Adipose tissue (tissue), 3 donors: ENCODE measurements around the gene SCO1. TPM values are rescaled to one million over a fixed set of nuclear protein-coding genes. Genes with fewer than 3 reads are reported as not detected.
"Not testable (repeated sequence)": the region's sequence is repeated elsewhere in the genome, so short reads cannot be mapped to it uniquely, and the experiment has no call there.

Experiments
- H3K27ac ChIP-seq: one replicate; pipeline ENCODE4 v1.5.1; 2013; ENCODE audit warnings: low read depth, low read length
- WGBS, 3 donors: extraction: QIAGEN DNeasy Blood & Tissue Kit; methylation state at CpG; one replicate each; pipeline ENCODE4 v1.1.7; 2013; 5-methylcytosine and 5-hydroxymethylcytosine counted together
- polyA plus RNA-seq, 3 donors: library from polyadenylated mRNA; stranded (reverse); fragments of 200-250 nt; gene quantifications; one replicate each; pipeline ENCODE4 v1.2.3, GENCODE V29; 2013
- donor health status: healthy with polysubstance abuse.
- donor health status: Bipolar disorder and iron deficiency.
- donor health status: healthy.

SCO1 gene
- 10 to 100 TPM in 2 of 3 donors, 1 to 10 TPM in 1; 7.1 to 33.6 (median 15.4) TPM for polyA plus RNA-seq

DNA sequence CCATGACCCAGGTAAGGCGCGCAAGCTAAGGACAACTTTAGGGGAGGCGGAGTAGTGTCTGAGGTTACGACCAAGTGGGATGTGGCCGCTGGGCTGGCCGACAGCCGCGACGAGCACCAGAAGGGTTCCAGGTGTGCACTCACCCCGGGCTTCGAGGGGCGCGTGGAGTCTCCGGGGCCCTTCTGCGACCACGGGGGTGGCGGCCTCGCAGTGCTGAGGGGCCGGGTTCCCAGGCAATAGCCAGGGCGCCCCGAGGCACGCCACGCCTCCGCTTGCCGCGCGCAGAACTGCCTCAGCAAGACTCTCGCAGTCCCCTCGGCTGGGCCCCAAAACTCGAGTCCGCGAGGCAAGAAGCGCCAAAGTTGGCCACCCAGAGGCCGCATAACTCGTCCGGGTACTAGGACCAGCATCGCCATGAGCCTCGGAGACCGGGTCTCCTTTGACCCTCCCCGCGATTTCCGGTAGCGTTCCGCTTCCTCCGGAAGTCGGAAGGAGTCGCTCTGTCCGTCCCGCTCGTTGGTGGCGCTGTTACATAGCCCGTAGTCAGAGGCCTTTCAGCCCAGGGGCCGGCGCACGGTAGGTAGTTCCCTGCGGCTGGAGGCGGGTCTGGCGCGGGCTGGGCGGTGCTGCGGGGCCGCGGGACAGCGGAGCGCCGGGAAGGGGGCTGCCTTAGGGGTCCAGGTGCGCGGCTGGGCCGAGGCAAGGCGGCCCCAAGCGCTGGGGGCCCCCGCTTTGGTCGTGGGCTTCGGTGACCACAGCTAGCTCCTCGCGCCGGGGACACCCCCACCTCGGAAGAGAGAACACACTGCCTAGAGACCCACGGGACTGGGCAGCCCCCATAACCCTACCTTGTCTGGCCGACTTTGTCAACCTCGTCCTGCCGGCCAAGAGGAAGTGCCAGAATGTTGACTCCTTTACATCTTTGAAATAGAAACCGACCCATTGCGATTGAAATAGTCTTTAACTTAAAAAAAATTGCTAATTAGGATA, at the start of gene SCO1, which contains the start of gene ADPRM:
TSS of gene SCO1 (minus strand) at position 442 of the 990 bp plus-strand sequence. CDS start at position 416, 26 bp downstream.
TSS of gene ADPRM (plus strand) at position 503 of the 990 bp plus-strand sequence. CDS start 7,333 bp downstream, outside the sequence.
- 0 to 1% (median 1%) methylated on average over 79 to 84 of the region's 84 CpGs for WGBS, 3 donors

GRCh38 chr17:10745231-10745630, 47.9 kb upstream of the SCO1 start:
- no peak overlapping the region for H3K27ac ChIP-seq

More for the DNA sequence above, at the start of gene SCO1, which contains the start of gene ADPRM:
- peak within 1 kb of the TSS; percentile 57 for H3K27ac ChIP-seq

GRCh38 chr17:10744501-10745000, 47.2 kb upstream of the SCO1 start:
- WGBS, 3 donors, result 24 to 50% (median 48%) methylated on average over 7 of the region's 7 CpGs
- no peak overlapping the region for H3K27ac ChIP-seq

More at GRCh38 chr17:10745231-10745630, 47.9 kb upstream of the SCO1 start:
- WGBS, 3 donors, result 51 to 56% (median 51%) methylated on average over 6 of the region's 6 CpGs

GRCh38 chr17:10743316-10744009, 46.1 kb upstream of the SCO1 start:
- 63 to 75% (median 63%) methylated on average over 8 of the region's 8 CpGs for WGBS, 3 donors
- no peak overlapping the region for H3K27ac ChIP-seq

DNA sequence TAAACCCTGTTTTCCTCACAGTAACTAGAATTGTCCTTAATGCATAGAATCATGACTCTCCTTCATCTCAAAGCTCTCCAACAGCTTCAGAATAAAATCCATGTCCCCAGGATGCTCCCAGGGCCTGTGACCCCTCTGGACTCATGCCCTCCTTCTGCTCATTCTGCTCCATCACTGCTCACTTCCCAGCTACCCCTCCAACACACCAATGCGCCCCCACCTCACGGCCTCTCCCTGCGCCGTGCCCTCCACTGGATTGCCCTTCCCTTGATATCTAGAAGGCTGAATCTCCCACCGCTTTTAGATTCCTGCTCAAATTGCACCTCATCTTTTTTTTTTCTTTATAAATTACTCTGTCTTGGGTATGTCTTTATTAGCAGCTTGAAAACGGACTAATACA, 45.1 kb upstream of the SCO1 start:
- no peak overlapping the region for H3K27ac ChIP-seq
- 94 to 95% (median 94%) methylated on average over 6 of the region's 6 CpGs for WGBS, 3 donors

- WGBS, 3 donors, result 90 to 95% (median 93%) methylated on average over 10 of the region's 10 CpGs
Observed at GRCh38 chr17:10741416-10742135, 44.2 kb upstream of the SCO1 start.

DNA sequence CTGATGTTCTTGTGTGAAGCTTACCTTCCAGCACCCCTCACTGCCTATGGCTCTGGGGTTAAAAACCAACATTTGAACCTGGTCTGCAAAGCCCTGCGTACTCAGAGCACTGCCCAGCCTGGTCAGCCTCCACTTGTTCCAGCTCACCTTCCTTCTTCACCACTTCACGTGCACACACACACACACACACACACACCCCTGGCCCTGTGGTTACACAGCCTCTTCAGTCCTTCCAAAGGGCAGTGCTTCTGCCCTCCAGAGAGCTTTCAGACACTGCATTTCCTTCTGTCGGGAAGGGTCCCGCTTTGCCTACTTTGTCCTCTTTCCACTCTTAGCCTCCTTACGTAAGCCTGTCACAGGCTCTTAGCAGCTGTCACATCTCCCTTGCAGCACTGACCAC, 42.1 kb upstream of the SCO1 start:
- WGBS, 3 donors, result 81 to 91% (median 82%) methylated on average over 5 of the region's 5 CpGs
- no peak overlapping the region for H3K27ac ChIP-seq

More at GRCh38 chr17:10741416-10742135, 44.2 kb upstream of the SCO1 start:
- no peak overlapping the region for H3K27ac ChIP-seq

DNA sequence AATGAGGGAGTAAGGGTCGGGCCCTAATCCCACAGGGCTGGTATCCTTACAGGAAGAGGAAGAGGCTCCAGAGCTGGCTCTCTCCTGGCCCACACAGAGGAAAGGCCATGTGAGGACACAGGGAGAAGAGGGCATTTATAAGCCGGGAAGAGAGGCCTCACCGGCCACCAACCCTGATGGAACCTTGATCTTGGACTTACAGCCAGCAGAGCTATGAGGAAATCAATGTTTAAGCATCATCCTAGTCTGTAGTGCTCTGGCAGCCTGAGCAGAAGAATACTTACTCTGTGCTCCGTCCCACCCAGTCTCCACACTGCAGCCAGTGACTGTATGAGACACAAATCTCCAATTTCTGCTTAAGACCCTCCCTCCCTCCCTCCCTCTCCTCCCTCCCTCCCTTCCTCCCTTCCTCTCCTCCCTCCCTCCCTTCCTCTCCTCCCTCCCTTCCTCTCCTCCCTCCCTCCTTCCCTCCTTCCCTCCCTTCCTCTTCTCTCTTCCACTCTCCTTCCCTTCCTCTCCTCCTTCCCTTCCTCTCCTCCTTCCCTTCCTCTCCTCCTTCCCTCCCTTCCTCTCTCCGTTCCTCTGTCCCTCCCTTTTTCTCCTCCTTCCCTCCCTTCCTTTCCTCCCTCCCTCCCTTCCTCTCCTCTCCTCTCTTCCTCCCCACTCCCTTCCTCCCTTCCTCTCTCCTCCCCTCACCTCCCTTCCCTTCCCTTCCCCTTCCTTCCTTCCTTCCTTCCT, 41.4 kb upstream of the SCO1 start:
- WGBS, 3 donors, result 47 to 68% (median 54%) methylated on average over 5 of the region's 5 CpGs
- no peak overlapping the region for H3K27ac ChIP-seq

DNA sequence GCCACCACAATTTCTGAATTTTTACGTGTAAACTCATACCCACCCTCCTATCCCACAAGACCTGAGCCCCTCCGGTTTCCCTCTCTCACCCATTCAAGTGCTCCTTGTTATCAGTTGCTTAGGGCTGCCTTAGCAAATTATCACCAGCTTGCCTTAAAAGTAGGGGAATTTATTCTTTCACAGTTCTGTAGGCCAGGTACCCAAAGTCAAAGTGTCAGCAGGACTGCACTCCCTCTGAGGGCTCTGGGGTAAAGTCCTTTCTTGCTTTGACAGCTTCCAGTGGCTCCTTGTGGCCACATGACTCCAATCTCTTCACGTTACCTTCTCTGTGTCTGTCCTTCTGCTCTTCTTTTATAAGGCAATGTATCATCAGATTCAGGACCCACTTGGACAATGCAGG, 40.4 kb upstream of the SCO1 start:
- no peak overlapping the region for H3K27ac ChIP-seq

GRCh38 chr17:10737168-10737622, 39.9 kb upstream of the SCO1 start:
- WGBS, 3 donors, result 5 to 14% (median 12%) methylated on average over 6 of the region's 6 CpGs
- H3K27ac ChIP-seq, result no peak overlapping the region

More for the DNA sequence above, 40.4 kb upstream of the SCO1 start:
- WGBS, 3 donors, result 78 to 80% (median 80%) methylated on average over 3 of the region's 3 CpGs

GRCh38 chr17:10735821-10736220, 38.5 kb upstream of the SCO1 start:
- WGBS, 3 donors, result 90 to 97% (median 92%) methylated on average over 4 of the region's 4 CpGs
- no peak overlapping the region for H3K27ac ChIP-seq

- WGBS, 3 donors, result 76 to 85% (median 83%) methylated on average over 2 of the region's 2 CpGs
- H3K27ac ChIP-seq, result no peak overlapping the region
Observed at GRCh38 chr17:10735251-10735650, 37.9 kb upstream of the SCO1 start.

DNA sequence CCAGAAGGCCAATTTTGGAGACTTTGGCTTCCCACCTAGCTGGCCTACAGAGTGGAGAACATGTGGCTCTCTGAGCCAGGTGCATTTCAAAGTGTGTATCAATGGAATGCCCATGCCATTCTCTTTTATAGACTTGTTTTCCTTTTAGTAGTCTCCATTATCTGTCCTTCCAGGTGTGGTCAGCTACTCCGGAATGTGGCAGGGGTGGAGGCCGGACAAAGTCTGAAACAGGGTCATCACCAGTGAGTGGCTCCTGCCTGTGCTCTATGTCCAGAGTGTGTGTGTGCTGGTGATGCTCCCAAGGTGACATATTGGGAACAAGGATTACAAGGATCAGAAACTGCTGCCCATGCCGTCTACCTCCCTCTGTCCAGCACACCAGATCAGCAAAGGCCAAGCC, 36.3 kb upstream of the SCO1 start:
- 83 to 95% (median 85%) methylated on average over 3 of the region's 3 CpGs for WGBS, 3 donors
- H3K27ac ChIP-seq, result no peak overlapping the region

GRCh38 chr17:10732121-10732520, 34.8 kb upstream of the SCO1 start:
- WGBS, 3 donors, result 79 to 86% (median 85%) methylated on average over 6 of the region's 6 CpGs
- H3K27ac ChIP-seq, result not testable (repeated sequence)

- WGBS, 3 donors, result 84 to 94% (median 93%) methylated on average over 6 of the region's 6 CpGs
- H3K27ac ChIP-seq, result no peak overlapping the region
Observed at GRCh38 chr17:10731408-10731879, 34.1 kb upstream of the SCO1 start.

DNA sequence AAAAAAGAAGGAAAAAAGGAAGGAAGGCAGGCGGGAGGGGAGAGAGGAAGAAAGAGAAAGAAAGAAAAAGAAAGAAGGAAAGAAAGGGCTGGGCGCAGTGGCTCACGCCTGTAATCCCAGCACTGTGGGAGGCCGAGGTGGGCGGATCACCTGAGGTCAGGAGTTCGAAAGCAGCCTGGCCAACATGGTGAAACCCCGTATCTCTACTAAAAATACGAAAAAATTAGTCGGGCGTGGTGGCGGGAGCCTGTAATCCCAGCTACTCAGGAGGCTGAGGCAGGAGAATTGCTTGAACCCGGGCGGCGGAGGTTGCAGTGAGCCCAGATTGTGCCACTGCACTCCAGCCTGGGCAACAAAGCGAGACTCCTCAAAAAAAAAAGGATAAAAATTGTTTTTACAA, 32.9 kb upstream of the SCO1 start:
- H3K27ac ChIP-seq, result peak overlapping the region; percentile 4
- 10 to 16% (median 12%) methylated on average over 14 to 15 of the region's 15 CpGs for WGBS, 3 donors
